ENCODE results near the gene CDK15.

CDK15 gene

DNA sequence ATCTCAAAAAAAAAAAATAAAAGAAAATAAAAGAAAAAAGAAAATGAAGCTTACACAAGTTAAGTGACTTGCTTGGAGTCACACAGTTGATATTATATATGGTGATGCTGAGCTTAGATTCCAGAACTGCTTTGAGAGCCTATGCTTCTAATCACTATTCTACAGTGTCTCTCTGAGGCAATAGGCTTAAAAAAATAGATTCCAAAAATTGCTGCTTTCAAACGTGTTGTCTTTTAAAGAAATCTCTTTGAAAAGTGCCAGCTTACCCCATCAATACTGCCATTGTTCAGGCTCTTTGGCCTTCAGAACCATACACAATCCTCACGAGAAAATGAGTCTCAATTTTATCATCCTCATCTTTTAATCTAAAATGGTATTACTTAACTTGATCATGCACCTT is 102.6 kb downstream of the CDK15 start:
- no peak for DNase-seq (ENCODE audit: low spot score)

GRCh38 chr2:201909348-201909747 is 103.0 kb downstream of the CDK15 start:
- peak; percentile 49 for DNase-seq (ENCODE audit: low spot score)

- DNase-seq (ENCODE audit: low spot score), result peak; percentile 55
Measured at GRCh38 chr2:201909961-201910361, 103.6 kb downstream of the CDK15 start.

- no peak for DNase-seq (ENCODE audit: low spot score)
Measured at GRCh38 chr2:201911372-201911771, 105.0 kb downstream of the CDK15 start.

DNA sequence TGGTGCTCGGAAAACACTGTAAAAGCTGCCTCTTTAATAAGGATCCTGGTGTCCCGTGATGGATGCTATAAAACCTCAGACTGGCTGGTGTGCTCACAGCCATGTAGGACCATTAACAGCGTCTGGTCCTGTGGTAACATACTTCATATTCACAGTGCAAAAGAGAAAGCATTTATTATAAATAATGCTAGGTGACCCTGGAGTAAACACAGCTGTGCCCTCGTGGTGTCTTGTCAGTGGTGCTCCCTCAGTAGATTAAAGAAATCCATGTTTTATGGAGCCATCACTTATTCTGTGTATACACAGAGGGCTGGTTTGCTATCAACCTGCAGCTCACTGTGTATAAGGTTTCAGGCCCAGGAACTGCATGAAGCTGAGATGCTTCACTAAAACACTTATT is 106.9 kb downstream of the CDK15 start:
- no peak for DNase-seq (ENCODE audit: low spot score)

GRCh38 chr2:201915446-201915845 is 109.1 kb downstream of the CDK15 start:
- DNase-seq (ENCODE audit: low spot score), result no peak

GRCh38 chr2:201916565-201916964 is 110.2 kb downstream of the CDK15 start:
- DNase-seq (ENCODE audit: low spot score), result no peak

DNA sequence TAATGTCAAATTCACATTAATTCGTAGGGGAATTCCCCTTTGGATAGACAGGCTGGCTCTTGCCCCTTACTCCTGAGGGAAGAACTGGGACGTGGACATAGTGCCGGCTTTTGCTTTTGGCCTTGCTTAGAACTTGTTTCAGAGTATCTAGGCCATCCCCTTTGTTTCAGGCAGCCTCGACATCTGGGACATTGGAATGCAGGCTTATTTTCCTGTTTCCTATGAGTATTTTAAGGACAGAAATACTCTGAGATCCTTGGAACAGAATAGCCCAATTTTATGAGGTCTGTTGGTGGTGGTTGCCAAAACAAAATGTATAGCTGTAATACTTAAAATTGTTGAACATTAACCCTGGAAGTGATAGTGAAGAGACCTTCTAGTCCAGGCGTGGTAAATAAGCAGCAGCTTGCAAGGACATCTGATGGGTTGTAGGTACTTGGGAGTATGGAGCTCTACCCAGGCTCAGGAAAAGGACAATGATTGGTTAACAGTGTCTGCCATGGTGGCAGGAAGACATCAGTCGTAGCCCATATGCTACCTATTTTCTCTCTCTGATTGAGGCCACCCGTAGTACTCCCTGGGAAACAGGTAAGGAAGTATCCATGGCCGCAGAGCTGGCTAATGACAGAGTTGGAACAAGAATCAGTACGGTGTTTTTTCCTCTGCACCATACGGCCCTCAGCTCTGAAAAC is 112.4 kb downstream of the CDK15 start:
- no peak for DNase-seq (ENCODE audit: low spot score)

DNA sequence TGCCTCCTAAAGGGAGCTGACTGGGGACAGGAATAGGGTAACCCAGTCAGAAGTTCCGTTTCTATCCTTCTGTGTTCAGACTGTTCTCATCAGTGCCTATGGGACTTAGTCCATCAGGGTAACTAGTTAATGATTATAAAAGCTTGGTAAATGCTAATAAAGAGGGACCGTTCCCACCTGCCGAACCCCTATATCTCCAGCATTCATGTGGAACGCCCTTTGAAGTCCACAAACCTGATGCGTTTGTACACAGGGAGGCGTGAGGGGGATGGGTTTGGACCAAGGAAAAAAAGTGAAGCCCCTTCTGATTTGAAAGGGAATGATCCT is 112.9 kb downstream of the CDK15 start:
- no peak for DNase-seq (ENCODE audit: low spot score)

DNA sequence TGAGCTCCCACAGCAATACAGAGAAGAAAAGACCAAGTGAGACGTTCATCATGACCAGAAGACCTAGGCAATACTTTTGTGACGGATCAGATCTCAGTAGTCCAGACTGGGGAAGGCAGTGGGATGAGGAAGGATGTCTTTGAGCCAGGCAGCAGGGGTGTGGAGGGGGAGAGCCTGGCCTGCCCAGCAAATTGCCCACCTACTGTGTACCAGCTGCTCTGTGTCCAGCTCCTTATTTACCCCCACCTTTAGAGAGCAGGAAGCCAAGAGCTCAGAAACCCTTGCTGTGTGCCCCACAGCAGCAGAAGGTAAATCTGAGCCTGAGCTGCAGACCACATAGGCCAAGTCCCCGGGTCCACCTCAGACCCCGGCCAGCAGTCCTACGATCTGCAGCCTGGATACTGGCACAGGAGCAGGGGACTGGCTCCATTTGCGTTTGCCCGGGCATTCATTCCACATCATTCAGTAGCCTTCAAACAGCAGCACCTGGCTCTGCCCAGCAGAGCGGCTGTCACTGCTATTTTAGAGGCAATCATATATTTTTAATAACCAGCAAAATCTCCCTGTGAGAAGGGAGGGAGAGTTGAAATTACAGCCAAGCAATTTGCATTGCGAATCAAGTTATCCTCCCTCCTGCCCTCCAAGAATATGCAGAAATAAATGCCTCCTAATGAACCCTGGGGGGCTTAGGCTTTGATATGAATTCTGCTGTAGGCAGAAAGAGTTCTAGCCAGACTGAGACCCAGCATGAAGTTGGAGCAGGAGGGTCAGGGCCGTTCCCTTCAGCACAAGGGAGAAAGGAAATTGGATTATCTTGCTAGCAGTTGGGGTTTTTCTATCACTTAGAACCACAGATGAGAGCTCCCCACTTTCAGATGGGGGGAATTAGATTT is 117.3 kb downstream of the CDK15 start:
- no peak for DNase-seq (ENCODE audit: low spot score)

DNA sequence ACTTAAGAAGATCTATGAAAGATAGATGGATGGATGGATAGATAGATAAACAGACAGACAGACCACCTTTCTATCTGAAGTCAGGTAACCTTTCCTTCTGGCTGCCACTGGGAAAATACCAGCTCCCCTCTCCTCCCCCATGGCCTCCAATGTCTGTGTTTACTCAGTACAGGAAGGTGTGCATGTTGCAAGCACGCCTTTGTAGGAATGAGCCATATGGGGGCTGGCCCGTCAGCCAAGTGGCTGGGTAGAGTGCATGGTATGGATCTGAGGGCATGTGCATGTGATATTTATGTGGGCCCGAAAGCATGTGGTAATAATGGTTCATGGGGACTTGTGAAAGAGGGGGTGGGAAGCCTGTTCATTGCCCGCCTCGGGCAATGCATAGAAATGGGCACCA is 118.1 kb downstream of the CDK15 start:
- DNase-seq (ENCODE audit: low spot score), result no peak

DNA sequence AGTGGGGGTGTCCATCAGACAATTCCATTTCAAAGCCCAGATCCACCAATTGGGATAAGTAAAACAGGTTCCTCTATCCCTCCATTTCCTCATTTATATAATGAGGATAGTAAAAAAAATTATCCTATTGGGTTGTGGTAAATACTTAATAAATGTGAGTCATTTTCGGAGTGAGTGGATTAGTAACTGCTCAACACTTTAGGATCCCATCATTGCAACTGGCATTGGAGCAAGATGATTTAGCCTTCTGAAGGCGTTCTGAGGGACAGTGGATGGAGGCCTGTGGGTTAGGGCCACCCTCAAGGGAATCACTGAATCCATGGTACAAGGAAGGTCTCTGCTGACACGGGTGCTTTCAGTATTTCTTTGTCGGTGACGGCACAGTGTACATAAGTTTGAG is 118.7 kb downstream of the CDK15 start:
- no peak for DNase-seq (ENCODE audit: low spot score)

GRCh38 chr2:201926067-201926466 is 119.7 kb downstream of the CDK15 start:
- DNase-seq (ENCODE audit: low spot score), result no peak

- DNase-seq (ENCODE audit: low spot score), result no peak
Measured at GRCh38 chr2:201928363-201928762, 122.0 kb downstream of the CDK15 start.

DNA sequence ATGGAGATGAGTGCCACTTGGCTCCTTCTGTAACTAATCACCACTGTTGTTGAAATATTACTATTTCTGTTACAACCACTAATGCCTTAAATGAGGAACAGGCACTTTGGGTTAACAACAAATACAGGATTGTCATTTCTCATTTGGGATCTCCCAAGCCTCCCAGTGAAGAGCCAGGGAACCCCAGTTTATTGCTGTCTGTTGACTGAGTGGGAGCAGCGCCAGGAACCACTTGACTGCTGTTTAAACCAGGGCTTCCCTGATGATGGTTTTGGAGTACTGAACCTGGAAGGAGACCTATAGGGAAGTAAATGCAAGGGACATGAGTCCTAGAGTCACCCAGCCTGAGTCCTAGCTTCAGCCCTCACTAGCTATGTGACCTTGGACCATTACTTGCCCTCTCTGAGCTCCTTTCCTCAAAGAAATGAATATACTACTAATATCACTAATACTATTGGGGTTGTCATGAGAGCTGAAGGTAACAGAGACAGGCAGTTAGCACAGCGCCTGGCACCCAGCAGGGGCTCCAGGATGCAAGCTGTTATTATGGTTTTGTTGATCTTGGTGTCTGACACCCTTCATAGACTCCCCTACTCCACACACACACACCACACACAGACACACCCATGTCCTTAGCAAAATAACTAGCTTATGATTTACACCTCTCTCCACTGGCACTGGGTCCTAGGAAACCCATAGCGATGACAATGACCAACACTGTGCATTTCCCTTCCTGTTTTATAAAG is 123.1 kb downstream of the CDK15 start:
- DNase-seq (ENCODE audit: low spot score), result no peak

DNA sequence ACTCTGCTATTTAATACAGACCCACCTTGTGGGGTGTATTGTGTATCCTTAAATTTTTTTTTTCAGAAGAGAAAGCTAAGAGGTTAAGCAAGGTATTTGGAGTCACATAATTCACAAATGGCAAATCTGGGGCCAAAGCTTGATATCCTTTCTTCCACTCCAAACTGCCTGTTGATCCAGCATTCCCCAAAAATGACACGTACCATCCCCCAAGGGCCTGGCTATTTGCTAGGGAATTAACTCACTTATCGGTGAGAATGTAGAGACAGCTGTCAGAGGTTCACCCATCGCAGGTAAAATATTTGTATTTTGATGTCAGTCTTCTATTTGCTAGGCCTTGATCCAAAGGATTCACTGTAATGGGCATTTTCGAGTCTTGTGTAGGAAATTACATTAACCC is 123.7 kb downstream of the CDK15 start:
- DNase-seq (ENCODE audit: low spot score), result no peak

DNA sequence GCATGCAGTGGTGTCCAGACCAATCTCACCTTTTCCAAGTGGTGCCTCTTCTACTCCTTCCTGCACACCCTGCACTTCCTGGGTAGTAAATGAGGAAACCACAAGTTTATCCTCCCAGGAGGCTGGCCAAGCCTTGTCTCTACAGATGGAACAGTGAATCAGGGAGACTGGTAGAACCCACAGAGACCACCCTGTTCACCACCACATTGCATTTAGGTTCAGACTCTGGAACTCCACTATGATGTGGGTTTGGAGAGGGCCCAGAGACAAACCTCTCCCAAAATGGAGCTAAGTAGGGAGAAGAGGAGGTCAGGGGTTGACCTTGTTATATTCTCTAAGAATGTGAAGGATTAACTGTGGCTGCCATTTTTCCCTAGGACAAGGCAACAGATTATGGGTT is 124.5 kb downstream of the CDK15 start:
- no peak for DNase-seq (ENCODE audit: low spot score)

- no peak for DNase-seq (ENCODE audit: low spot score)
Measured at GRCh38 chr2:201931475-201931874, 125.1 kb downstream of the CDK15 start.

- peak; percentile 33 for DNase-seq (ENCODE audit: low spot score)
Measured at GRCh38 chr2:201931951-201932350, 125.6 kb downstream of the CDK15 start.

DNA sequence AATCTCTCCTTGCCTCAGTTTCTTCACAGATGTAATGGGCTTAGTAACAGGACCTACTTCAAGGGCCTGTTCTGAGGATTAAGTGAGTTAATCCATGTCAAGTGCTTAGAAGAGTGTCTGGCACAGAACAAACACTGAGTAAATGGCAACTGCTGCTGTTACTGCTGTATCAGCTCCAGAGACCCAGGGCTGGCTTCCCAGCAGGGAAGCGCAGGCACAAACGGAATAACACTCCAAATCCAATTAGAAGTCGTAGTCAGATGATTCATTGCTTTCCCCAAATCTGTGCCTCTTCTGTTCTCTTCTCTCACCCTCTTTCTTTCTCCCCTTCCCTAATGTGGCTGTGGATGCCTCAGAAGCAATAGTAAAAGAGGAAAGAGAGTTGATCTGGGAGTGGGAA is 126.2 kb downstream of the CDK15 start:
- no peak for DNase-seq (ENCODE audit: low spot score)

DNA sequence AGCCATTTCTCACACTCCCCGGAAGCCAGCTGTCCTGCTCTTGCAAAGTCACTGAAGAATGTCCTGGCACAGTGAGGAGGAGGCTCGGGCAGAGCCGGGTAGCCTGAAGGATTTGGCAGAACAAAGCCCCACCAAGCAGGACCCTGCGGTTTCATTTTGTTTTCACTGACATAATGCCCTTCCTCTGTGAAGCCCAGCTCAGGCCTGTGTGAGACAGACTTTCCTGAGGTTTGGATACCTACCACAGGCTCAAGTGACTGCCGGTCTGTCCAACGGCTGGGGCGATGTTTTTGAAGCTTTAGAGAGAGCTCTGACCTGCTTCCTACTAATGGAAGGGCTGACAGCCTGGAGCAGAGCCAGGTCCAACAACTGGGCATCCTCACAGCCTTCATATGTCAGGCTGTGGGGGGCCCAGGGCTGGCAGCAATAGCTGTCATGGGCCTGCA is 127.5 kb downstream of the CDK15 start:
- no peak for DNase-seq (ENCODE audit: low spot score)

- no peak for DNase-seq (ENCODE audit: low spot score)
Measured at GRCh38 chr2:201936817-201937216, 130.5 kb downstream of the CDK15 start.

- no peak for DNase-seq (ENCODE audit: low spot score)
Measured at GRCh38 chr2:201937343-201937742, 131.0 kb downstream of the CDK15 start.
